ENCODE results near the gene KIRREL3.
A peak's percentile ranks its signal among the peaks of the same experiment; 100 is the strongest.

KIRREL3 gene

DNA sequence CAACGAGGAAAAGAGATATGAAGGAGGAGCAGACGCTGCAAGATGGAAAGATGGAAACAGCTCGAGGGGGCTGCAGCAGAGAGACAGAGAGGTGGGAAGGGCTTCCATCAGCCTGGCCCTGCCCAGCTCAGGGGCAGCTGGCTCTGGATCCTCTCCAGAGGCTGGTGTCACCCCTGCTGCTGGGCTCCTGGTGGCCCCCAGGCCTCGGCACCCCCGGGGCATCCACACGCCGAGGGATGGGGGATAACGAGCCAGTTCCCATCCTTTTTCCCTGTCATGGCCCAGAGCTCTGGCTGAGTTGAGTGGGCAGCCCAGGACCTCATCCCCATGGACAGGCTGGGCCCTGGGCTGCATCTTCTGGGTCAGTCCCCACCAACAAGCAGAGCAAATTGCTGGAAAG is 542.8 kb downstream of the KIRREL3 start:
- no peak for DNase-seq

DNA sequence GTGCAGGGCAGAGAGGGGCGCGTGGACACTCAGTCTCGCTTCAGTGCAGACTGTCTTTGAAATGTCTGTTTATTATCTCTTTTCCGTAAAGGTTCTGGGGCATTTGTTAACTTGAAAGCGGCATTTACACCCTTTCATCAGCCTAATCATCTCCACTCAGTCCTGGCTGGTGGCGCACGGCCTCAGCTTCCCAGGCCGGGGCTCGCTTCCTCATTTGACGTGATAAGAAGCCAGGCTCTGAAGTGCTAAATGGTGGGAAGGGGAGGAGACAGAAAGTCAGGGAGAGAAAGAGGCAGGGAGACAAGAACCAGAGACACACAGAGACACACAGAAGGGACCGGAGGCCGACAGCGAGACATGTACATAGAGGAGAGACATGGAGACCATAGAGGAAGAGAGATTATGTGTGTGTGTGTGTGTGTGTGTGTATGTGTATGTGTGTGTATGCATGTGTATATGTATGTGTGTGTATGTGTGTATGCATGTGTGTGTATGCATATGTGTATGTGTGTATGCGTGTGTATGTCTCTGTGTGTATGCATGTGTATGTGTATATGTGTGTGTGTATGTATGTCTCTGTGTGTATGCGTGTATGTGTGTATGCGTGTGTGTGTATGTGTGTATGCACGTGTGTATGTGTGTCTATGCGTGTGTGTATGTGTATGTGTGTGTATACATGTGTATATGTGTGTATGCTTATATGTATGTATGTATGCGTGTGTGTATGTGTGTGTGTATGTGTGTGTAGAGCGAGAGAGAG is 543.6 kb downstream of the KIRREL3 start:
- DNase-seq, result no peak

DNA sequence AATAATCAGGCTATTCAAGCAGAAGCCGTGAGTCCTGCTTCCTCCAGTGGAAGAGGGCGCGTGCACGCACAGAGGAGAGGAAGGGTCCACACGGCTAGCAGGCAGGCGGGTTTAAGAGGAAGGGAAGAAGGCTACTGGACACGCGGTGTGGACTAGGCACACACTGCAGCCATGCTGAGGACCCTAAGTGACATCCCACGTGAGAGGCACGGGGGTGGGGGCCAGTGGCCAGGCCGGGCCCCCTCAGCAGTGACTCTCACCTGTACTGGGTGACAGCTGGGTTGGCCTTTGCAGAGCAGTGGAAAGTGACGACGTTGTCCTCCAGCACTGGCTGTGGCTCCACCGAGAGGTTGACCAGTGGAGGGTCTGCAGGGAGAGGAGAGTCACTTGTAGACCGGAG is 544.5 kb downstream of the KIRREL3 start:
- DNase-seq, result no peak

DNA sequence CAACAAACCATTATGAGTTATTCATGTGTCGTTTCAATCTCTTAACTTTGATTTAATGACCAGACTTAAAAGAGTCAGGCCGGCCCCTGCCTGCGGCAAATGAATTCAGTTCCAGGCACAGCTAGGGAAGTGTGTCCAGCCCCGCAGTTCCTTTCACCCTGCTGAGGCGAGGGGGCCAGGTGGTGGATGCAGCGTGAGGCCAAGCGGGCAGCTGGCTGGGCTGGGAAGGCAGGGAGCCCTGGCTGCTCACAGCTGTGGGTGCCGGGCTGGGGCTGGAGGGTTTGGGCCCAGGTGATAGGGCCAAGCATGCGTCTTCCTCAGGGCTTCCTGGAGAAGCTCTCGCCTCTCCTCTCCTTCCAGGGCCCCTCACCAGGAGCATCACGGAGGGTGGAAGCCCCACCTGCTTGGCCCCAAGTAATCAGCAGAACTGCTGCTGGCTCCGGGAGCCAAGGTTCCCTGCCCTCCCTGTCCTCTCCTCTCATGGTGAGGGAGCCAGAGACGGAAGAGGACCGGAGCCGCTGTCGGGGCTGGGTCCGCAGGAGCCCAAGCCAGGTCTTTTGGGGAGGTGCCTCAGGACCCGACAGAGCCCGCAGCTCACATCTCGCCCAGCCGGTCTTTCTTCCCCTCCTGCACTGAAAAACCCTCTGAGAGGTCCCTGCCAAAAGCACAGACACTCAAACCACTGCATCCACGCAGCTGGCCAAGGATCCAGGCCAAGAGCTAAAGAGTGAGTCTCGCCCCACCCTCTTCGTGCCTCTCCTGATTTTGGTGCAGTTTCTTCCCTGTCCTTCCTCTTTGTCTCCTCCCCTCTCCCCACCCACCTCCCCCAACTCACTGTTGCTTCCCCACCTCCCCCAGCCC is 548.1 kb downstream of the KIRREL3 start:
- DNase-seq, result no peak

DNA sequence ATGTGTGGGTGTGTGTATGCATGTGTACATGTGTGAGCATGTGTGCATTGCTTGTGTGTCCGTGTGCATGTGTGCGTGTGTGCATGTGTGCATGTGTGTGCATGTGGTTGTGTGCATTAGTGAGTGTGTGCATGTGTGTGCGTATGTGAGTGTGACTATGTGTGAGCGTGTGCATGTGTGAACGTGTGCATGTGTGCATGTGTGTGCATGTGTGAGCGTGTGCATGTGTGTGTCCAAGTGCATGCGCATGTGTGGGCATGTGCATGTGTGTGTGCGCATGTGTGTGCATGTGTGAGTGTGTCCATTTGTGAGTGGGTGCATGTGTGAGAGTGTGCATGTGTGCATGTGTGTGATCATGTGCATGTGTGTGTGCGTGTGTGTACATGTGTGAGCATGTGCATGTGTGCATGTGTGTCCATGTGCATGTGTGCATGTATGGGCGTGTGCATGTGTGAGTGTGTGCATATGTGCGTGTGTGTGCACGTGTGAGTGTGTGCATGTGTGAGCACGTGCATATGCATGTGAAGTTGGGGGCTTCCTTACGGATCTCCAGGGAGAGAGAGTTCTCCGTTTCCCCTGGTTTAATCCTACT is 549.3 kb downstream of the KIRREL3 start:
- no peak for DNase-seq

DNA sequence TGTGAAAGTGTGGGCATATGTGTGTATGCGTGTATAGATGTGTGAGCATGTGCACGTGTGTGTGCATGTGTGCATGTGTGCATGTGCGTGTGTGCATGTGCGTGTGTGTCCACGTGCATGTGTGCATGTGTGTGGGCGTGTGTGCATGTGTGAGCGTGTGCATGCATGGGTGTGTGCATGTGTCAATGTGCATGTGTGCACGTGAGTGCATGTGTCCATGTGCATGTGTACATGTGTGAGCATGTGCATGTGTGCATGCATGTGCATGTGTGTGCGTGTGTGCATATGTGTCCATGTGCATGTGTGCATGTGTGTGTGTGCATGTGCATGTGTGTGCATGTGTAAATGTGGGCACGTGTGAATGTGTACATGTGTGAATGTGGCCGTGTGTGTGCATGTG is 549.8 kb downstream of the KIRREL3 start:
- no peak for DNase-seq

DNA sequence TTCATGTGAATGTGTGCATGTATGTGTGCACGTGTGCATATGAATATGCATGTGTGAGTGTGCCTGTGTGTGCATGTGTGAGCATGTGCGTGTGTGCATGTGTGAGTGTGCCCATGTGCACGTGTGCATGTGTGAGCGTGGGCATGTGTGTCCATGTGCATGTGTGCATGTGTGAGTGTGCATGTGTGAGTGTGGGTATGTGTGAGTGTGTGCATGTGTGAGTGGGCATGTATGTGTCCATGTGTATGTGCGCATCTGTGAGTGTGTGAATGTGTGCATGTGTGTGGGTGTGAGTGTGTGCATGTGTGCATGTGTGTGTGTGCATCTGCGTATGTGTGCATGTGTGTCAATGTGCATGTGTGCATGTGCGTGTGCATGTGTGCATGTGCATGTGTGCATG is 550.4 kb downstream of the KIRREL3 start:
- no peak for DNase-seq

DNA sequence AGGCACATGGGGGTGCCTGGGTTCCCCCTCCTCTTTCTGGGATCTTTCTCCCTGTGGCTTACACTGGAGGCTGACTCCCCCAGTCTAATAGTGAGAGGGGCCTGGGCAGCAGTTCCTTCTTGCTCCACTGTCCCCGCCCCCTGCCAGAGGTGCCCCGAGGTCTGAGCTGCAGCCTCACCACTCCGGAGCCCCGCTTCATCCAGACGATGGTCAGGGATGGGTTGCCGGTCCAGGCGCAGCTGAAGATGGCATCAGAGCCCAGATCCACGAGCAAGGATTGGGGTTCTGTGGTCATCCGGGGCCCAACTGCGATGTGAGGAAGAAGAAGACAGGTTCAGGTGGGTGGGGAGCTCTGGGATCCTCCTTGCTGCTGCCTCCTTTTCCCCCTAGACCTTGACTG is 554.0 kb downstream of the KIRREL3 start:
- DNase-seq, result no peak

DNA sequence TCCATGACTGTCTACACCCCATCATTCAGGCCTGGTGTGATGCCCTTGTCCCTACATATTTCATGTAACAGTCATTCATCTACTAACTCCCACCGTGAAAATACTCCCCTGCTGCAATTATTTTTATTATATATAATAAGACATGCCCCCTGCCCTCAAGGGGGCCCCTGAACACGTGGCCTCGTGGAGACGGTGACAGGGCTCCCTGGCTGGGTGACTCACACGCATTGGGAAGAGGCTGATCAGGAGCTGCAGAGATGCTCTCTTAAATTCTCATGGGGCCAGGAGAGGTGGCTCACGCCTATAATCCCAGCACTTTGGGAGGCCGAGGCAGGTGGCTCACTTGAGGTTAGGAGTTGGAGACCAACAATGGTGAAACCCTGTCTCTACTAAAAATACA is 556.5 kb downstream of the KIRREL3 start:
- DNase-seq, result no peak

DNA sequence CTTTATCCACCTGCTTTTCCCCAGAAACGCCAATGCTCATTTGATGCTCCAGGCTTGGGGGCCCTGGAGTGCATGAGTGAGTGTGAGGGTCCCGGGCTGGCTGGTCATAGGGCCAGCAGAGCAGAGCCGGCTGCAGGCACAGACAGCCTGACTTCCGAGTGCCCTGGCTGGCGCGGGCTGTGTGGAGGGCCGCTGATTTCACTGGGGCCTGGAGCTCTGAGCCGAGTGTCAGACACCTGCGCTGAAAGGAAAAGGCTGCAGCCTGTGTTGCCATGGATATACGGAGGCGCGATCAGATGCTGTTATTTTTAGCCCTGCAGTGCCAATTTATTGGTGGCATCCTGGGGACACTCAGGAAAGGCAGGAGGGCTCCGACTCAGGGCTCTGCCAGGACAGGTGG is 557.5 kb downstream of the KIRREL3 start:
- DNase-seq, result no peak

DNA sequence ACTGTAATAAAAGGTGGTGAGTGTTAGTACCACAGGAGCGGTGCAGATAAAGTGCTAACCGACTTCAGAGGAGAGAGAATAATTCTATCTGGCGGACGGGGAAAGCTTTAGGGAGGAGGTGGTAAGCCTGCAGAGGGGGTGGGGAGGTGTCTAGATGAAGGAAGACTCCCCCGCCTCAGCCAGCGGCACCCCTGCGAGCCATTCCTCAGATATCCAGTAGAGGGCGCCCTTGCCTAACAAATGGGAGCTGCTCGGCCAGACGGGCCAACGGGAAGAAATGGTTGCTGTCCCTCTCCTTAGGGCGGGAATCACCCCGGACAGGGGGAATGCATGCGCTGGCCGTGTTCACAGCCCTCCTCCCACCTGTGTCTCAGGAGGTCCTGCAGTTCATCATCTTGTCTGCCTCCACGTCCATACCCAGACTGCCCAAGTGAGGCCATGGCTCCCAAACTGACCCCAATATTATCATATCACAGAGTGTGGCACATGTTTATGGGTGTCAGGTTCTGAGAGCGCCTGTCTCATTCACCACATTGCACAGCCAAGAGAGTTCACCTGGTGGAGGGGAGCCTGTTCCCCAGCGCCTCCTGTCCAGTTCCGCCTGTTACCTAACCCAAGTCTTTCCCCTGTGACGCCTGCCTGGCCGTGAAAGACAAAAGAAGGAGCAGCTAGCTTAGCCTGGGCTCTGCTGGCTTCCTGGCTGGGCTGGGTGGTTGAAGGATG is 559.6 kb downstream of the KIRREL3 start:
- peak; percentile 62 for DNase-seq

DNA sequence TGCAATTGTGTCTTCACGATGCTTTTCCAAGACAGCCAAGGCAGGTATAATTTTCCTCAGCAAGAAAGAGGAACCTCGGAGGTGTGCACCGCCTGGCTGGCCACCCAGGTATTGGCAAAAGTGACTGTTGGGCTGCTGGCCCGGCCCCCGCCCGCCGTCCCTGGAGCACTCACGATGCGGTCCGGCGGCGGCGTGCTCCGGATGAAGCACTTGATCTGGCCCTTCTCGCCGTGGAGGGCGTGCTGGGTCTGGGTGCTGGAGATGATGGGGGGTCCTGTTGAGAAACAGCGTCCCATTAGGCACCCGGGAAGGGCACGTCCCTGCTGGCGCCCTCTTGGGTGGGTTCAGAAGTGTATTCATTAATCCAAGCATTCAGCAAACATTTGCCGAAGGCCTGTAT is 560.3 kb downstream of the KIRREL3 start:
- no peak for DNase-seq

DNA sequence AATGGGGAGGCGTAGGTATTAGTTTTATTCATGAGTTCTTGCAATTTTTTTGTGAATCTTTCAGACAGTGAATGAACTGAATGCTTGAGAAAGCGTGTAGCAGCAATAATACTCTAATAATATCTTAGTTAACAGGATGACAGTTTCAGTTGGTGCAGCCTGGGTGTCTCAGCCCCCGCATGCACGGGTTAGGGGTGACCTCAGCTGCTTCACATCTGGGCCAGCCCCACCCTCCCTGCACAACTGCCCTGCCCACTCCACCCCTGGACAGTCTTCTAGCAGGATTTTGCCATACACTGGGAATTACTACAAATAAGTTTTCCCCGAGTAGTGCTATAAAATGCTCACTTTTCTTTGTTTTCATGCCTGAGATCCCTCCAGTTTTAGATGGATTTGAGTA is 561.9 kb downstream of the KIRREL3 start:
- no peak for DNase-seq

DNA sequence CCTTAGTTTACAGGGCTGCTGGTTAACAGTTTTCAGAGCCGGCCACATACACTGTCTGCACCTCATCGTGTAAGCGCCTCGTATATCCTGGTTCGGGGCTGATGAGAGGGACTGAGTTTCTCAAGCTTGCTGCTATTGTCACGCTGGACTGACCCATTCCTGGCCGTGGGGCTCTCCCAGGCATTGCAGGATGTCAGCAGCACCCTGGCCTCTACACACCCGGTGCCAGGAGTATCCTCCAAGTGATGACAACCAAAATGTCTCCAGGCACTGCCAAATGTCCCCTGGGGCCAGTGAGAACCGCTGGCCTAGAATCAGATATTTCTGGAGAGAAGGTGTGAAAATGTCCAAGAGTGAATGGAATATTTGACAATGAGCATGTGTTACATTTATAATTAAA is 562.3 kb downstream of the KIRREL3 start:
- DNase-seq, result no peak

DNA sequence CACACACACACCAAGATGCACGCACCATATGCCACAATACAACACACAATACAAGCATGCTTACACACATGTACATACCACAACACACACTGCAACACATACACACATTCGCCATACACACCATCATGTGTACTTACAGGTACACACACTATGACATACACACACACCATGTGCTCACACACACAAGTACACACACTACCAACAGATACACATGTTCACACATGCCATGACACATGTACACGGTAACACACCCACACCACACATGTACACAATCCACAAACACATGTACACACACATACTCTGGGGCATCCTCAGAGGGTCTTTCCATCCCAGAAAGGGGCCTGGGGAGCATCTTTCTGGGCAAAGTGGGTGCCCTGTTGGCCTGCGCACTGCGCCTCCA is 562.8 kb downstream of the KIRREL3 start:
- no peak for DNase-seq

DNA sequence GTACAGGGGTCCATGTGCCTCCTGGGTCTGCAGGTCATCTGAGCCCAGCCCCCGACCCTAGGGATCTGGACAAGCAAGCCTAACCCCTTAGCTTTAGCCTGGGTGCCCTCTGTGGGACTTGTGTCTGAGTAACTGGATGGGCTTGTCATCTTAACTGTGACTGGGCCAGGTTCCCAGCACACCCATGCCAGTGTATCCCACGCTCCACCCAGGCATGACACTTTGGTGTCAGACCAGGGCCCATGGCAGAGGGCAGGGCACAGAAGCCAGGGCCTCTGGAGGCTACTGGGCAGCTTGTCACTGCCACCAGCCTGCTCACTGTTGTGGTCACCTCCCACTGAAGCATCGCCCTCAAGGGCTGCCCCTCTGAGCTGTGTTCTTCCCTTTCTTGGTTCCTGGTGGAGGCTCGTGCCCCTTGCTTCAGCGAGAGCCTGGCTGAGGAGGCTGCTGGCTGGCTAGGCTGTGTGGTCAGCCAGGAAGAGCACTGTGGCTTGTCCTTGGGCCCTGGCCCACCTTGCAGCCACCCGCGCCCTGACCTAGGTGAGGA is 564.3 kb downstream of the KIRREL3 start:
- no peak for DNase-seq

DNA sequence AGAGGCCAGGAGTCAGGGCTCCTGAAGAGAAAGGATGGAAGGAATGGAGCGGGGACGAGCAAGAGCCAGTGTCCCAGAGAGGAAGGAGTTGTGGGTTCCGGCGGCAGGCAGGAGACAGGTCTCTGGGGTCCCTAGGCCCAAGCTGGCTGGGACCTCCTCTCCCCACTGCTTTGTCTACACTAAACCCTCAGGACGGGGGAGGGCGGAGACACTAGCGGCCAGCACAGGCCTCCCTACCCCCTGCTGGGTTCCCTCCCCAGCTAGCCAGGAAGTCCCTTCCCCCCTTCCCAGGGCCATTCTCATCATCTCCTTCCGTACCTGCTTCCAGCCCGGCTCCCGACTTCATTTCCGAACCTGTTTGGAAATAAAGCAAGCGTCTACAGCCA is 565.6 kb downstream of the KIRREL3 start:
- no peak for DNase-seq

DNA sequence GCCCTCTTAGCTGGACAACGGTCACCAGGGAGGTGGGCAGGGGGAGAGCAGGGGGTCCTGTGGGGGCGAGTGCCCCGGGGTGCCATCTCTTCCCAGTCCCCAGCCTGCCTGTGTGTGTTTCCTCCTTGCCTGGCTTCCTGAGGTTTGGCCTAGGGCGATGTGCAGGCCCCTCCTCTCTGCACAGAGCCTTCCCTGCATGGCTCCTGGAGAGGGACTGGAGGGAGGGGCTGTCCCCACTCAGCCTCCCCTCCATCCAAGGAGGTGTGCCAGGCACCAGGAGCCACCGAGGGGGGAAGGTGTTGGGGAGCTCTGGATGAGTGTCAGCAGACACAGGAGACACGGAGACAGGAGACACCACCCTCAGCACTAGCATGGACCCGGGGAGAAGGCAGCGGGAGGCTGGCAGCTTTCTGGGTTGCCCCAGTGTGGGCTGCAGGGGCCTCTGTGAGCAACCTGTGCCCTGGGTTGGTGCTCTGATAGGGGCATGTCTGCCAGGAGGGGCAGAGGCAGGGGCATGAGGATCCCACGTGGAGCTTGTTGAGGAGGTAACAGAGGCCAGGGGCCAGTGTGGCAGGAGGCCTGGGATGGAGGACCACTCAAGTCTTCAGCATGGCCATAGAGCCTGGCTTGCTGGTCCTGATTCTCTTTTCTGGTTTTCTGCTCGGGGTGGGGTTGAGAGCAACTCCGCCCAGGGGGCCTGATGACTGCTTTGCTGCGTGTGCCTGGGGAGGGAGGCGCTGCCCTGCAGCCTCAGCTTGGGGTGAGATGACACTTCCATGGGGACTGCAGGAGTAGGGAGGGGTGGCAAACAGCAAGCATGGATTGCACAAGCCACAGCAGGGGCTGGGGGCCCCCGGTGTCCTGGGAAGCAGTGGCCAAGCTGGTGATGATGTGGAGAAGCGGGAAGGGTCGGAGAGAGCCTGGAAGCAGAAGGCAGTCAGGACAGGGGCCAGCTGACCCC is 566.3 kb downstream of the KIRREL3 start:
- DNase-seq, result no peak

DNA sequence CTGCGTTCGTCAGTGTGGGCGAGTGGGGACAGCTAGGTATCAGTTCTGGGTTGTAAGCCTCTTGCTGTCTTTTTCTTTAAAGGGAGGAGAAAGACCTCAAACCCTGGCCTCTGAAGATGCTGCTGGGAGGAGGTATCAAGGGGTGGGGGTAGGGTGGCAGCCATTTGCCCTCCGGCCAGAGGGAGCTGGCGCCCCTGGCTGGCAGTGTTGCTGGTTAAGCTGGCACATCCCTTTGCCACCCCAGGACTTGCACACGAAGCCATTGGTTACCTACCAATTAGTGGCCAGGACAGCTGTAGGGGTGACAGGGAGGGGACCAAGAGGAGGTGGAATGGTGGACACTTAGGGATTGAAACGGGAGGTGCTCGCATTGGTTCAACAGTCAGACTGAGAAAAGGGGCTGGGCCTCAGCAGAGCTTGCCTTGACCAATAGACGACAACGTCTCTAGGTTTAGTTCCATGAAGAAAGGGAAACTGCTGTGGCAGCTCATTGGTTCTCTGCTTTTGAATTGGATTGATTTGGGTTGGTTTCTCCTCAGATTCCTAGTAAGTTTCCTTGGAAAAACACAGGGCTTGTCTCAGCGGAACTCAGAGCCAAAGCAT is 567.2 kb downstream of the KIRREL3 start:
- DNase-seq, result no peak

DNA sequence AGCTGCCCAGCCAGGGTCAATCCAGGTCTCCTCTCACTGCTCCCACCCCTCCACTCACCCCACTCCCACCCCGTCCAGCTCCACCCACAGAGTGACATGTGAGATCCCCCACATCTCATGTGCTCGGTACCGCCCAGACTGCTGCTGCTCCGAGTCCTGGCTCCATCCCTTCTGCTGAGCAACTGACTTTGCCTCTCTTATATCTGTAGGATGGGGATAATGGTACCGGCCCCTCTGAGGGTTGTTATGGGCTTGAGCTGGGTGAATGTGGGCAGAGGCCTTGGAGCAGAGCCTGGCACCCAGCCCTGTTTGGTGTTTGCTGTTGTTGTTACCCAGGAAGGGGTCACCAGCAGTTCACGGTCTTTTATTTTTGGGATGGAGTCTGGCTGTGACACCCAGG is 568.0 kb downstream of the KIRREL3 start:
- DNase-seq, result no peak

DNA sequence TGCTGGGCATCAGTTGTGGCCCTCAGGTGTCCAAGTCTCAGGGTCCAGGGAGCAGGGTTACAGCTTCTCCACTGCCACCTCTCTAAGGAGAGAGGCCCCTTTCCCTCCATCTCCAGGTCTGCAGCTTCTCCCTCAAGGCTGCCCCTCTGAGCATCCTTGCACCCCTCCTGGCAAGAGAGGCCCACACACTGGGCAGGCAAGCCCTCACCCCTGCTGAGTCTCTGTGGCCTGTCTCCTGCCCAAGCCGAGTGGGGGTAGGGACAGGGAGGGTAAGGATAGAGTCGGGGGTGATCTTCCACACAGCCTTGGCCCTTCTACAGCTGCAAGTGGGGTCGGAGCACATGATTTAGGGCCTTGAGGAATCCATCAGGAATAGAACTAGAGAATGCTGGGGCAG is 568.5 kb downstream of the KIRREL3 start:
- no peak for DNase-seq

Data from effector CD4-positive, alpha-beta T cell (primary cell).